ENCODE data around the gene PTPN23. TPM values are rescaled to one million over a fixed set of nuclear protein-coding genes. Genes with fewer than 3 reads are reported as not detected.

The PTPN23 gene
- total and polyA plus RNA-seq, 9 of the 15 experiments (the other 6 are each of a cell fraction or from before 2014, with no cell fraction given): 0.41 to 58.7 (median 7.2) TPM

DNA sequence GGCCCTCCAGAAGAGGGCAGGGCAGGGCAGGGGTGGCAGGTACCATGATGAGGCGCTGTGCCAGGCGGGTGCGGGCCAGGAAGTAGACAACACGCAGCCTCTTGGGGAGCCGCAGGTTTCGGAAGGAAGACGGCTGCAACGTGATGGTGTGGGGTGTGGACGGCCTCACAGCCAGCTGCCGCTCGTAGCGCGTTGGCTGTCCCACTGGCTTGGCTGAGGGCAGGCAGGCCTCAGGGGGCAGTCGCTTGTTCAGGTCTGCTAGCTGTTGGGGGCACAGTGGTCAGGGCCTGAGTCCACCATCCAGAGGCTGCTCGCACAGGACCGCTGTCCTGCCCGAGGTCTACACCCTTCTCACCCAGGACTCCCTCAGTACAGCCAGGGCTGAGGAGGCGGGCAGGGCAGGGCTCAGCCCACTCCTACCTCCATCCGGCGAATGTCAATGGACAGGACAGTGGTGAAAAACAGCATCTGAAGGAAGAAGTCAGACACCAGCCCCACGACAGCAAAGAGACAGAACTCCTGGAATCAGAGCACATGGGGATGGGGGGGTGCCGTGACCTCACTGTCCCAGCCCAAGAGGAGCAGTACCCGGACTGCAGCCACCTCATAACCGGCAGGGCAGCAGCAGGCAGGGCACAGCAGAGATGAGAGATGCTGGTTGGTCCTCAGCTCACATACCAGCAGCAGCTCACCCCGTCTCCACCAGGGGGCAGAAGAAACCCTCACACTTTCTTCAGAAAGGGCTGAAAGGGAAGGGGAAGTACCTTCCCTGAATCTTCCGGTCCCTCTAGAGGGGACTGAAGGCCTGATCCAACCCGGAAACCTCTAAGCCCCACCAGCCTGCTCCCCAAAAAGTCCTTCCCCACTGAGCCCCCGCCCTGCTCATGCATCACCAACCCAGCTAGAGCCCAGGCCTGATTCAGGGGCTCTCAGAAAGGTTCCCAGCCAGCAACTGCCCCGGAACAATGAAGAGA lies 40.0 kb downstream of the PTPN23 start (continued):
- TF ChIP-seq, protein P1, sequence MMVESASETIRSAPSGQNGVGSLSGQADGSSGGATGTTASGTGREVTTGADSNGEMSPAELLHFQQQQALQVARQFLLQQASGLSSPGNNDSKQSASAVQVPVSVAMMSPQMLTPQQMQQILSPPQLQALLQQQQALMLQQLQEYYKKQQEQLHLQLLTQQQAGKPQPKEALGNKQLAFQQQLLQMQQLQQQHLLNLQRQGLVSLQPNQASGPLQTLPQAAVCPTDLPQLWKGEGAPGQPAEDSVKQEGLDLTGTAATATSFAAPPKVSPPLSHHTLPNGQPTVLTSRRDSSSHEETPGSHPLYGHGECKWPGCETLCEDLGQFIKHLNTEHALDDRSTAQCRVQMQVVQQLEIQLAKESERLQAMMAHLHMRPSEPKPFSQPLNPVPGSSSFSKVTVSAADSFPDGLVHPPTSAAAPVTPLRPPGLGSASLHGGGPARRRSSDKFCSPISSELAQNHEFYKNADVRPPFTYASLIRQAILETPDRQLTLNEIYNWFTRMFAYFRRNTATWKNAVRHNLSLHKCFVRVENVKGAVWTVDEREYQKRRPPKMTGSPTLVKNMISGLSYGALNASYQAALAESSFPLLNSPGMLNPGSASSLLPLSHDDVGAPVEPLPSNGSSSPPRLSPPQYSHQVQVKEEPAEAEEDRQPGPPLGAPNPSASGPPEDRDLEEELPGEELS (CRISPR knock-in tag; IDR thresholded peaks at IDR 0.05; ENCODE audit: borderline replicate concordance): no peak; the same call in 1 of the 2 replicates
- TF ChIP-seq, protein P2, sequence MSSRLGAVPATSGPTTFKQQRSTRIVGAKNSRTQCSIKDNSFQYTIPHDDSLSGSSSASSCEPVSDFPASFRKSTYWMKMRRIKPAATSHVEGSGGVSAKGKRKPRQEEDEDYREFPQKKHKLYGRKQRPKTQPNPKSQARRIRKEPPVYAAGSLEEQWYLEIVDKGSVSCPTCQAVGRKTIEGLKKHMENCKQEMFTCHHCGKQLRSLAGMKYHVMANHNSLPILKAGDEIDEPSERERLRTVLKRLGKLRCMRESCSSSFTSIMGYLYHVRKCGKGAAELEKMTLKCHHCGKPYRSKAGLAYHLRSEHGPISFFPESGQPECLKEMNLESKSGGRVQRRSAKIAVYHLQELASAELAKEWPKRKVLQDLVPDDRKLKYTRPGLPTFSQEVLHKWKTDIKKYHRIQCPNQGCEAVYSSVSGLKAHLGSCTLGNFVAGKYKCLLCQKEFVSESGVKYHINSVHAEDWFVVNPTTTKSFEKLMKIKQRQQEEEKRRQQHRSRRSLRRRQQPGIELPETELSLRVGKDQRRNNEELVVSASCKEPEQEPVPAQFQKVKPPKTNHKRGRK (tag; IDR thresholded peaks at IDR 0.05): no peak
- TF ChIP-seq, protein P3, sequence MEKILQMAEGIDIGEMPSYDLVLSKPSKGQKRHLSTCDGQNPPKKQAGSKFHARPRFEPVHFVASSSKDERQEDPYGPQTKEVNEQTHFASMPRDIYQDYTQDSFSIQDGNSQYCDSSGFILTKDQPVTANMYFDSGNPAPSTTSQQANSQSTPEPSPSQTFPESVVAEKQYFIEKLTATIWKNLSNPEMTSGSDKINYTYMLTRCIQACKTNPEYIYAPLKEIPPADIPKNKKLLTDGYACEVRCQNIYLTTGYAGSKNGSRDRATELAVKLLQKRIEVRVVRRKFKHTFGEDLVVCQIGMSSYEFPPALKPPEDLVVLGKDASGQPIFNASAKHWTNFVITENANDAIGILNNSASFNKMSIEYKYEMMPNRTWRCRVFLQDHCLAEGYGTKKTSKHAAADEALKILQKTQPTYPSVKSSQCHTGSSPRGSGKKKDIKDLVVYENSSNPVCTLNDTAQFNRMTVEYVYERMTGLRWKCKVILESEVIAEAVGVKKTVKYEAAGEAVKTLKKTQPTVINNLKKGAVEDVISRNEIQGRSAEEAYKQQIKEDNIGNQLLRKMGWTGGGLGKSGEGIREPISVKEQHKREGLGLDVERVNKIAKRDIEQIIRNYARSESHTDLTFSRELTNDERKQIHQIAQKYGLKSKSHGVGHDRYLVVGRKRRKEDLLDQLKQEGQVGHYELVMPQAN (IDR thresholded peaks at IDR 0.05; ENCODE audit: borderline replicate concordance): no peak
- TF ChIP-seq CTBP1 (IDR thresholded peaks at IDR 0.05; ENCODE audit: borderline replicate concordance) (peak; percentile 95), ETV5 (CRISPR knock-in tag; IDR thresholded peaks at IDR 0.05; ENCODE audit: low read depth) (peak; percentile 69; the same call in 1 of the 2 replicates), PCBP2 (IDR thresholded peaks at IDR 0.05; ENCODE audit: low read depth, low read length, poor library complexity, severe bottlenecking) (no peak), BRCA1 (IDR thresholded peaks at IDR 0.05) (no peak), BRCA1 (CRISPR knock-in tag; IDR thresholded peaks at IDR 0.05) (peak; percentile 58; the same call in 1 of the 2 replicates), TEAD2 (tag; IDR thresholded peaks at IDR 0.05) (peak; percentile 99), RFX5 (IDR thresholded peaks at IDR 0.05; ENCODE audit: low read depth, low read length) (no peak), CBX3 (IDR thresholded peaks at IDR 0.05; ENCODE audit: borderline replicate concordance in 1 of 2, low read length in 2 of 2) (peak in 1 of 2 experiments; percentile 53; a peak in 1 of 3 replicates), MYNN (IDR thresholded peaks at IDR 0.05) (0 out of 2 replicates have a peak, but pooled peaks have one; percentile 39), MYNN (CRISPR knock-in tag; IDR thresholded peaks at IDR 0.05) (no peak), ZNF197 (CRISPR knock-in tag; IDR thresholded peaks at IDR 0.05; ENCODE audit: low read depth) (no peak), HNRNPH1 (optimal IDR thresholded peaks at IDR 0.05; ENCODE audit: low read depth, low read length) (no peak), ZFPM2 (CRISPR knock-in tag; IDR thresholded peaks at IDR 0.05) (no peak), EP300 (IDR thresholded peaks at IDR 0.05; ENCODE audit: low read length) (0 out of 2 replicates have a peak, but pooled peaks have one; percentile 33)
- TF ChIP-seq, protein P4, sequence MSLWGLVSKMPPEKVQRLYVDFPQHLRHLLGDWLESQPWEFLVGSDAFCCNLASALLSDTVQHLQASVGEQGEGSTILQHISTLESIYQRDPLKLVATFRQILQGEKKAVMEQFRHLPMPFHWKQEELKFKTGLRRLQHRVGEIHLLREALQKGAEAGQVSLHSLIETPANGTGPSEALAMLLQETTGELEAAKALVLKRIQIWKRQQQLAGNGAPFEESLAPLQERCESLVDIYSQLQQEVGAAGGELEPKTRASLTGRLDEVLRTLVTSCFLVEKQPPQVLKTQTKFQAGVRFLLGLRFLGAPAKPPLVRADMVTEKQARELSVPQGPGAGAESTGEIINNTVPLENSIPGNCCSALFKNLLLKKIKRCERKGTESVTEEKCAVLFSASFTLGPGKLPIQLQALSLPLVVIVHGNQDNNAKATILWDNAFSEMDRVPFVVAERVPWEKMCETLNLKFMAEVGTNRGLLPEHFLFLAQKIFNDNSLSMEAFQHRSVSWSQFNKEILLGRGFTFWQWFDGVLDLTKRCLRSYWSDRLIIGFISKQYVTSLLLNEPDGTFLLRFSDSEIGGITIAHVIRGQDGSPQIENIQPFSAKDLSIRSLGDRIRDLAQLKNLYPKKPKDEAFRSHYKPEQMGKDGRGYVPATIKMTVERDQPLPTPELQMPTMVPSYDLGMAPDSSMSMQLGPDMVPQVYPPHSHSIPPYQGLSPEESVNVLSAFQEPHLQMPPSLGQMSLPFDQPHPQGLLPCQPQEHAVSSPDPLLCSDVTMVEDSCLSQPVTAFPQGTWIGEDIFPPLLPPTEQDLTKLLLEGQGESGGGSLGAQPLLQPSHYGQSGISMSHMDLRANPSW (CRISPR knock-in tag; IDR thresholded peaks at IDR 0.05): no peak
